Measurements from ENCODE around the gene TLE5.

Gene TLE5

DNA sequence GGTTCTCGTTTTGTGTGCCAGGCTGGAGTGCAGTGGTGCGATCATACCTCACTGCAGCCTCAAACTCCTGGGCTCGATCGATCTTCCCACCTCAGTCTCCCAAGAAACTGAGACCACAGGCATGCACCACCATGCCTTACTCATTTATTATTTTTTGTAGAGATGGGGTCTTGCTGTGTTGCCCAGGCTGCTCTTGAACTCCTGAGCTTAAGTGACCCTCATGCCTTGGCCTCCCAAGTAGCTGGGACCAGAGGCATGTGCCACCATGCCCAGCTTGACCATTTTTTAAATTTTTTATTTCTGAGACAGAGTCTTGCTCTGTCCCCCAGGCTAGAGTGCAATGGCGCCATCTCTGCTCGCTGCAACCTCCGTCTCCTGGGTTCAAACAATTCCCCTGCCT lies 21.7 kb upstream of the TLE5 start:
- Histone ChIP-seq H3K27me3 (ENCODE audit: insufficient read depth, low read length, poor library complexity) (no peaks in the 10 kb centered on the region), H3K27ac (ENCODE audit: low read length) (no peak overlapping the region), H4K20me1 (ENCODE audit: insufficient read depth, low read length) (no peaks in the 10 kb centered on the region), H3K36me3 (ENCODE audit: insufficient read depth, low read length) (no peaks in the 10 kb centered on the region), H3K4me2 (ENCODE audit: insufficient read depth, low read length) (no peak overlapping the region), H3K79me2 (ENCODE audit: insufficient read depth, low read length) (no peaks in the 10 kb centered on the region), H3K9ac (ENCODE audit: low read depth, low read length) (no peak overlapping the region), H3K4me1 (ENCODE audit: insufficient read depth, low read length) (no peaks in the 10 kb centered on the region), H3K4me3 (ENCODE audit: low read depth in 1 of 2, low read length in 2 of 2) (no peak overlapping the region), H3K9me3 (ENCODE audit: insufficient read depth, low read length, severe bottlenecking) (no peaks in the 10 kb centered on the region), H2AFZ (ENCODE audit: low read depth, low read length) (no peak overlapping the region)
- no peak for DNase-seq
- ATAC-seq (ENCODE audit: insufficient read depth, low read depth) = no peak
- no peak for TF ChIP-seq CTCF (IDR thresholded peaks at IDR 0.05; ENCODE audit: borderline replicate concordance, extremely low read depth, low read length, poor library complexity, severe bottlenecking)
- no peak for TF ChIP-seq EZH2 (IDR thresholded peaks at IDR 0.05; ENCODE audit: borderline replicate concordance, low read depth, low read length, severe bottlenecking)

- Histone ChIP-seq H3K79me2 (ENCODE audit: insufficient read depth, low read length) (no peaks in the 10 kb centered on the region), H3K4me3 (ENCODE audit: low read depth in 1 of 2, low read length in 2 of 2) (no peak overlapping the region), H3K27ac (ENCODE audit: low read length) (no peak overlapping the region), H3K9ac (ENCODE audit: low read depth, low read length) (no peak overlapping the region), H4K20me1 (ENCODE audit: insufficient read depth, low read length) (no peaks in the 10 kb centered on the region), H3K9me3 (ENCODE audit: insufficient read depth, low read length, severe bottlenecking) (no peaks in the 10 kb centered on the region), H3K4me2 (ENCODE audit: insufficient read depth, low read length) (no peak overlapping the region), H3K36me3 (ENCODE audit: insufficient read depth, low read length) (no peaks in the 10 kb centered on the region), H3K4me1 (ENCODE audit: insufficient read depth, low read length) (no peaks in the 10 kb centered on the region), H2AFZ (ENCODE audit: low read depth, low read length) (no peak overlapping the region), H3K27me3 (ENCODE audit: insufficient read depth, low read length, poor library complexity) (no peaks in the 10 kb centered on the region)
- ATAC-seq (ENCODE audit: insufficient read depth, low read depth) = no peak
- no peak for DNase-seq
- TF ChIP-seq CTCF (IDR thresholded peaks at IDR 0.05; ENCODE audit: borderline replicate concordance, extremely low read depth, low read length, poor library complexity, severe bottlenecking) (no peak), EZH2 (IDR thresholded peaks at IDR 0.05; ENCODE audit: borderline replicate concordance, low read depth, low read length, severe bottlenecking) (no peak)
These were observed 20.0 kb upstream of the TLE5 start for GRCh38 chr19:3082331-3082730.

DNA sequence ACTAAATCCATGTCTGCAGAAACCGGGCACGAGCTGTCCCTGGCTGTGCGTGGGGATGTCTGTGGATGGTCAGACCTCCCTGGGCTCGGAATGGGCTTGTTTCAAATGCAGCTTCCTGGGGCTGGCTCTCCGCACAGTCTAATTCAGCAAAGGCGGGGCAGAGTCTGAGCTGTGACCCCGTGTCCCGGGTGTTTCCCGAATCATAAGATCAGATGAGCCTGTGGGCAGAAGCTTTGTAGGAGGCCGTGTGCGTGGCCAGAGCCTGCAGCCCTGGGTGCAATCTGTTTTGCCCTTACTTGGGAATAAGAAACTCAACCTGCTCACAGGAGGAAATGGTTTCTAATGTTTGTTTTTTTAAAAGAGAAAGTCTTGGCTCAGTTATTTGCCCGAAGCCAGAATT lies 18.0 kb upstream of the TLE5 start:
- no peak overlapping the region for H3K9ac ChIP-seq (ENCODE audit: low read depth, low read length)
- H4K20me1 ChIP-seq (ENCODE audit: insufficient read depth, low read length) = no peaks in the 10 kb centered on the region
- no peaks in the 10 kb centered on the region for H3K79me2 ChIP-seq (ENCODE audit: insufficient read depth, low read length)

More for the DNA sequence above, 18.0 kb upstream of the TLE5 start:
- ATAC-seq (ENCODE audit: insufficient read depth, low read depth) (no peak), DNase-seq (no peak)
- H3K4me1 ChIP-seq (ENCODE audit: insufficient read depth, low read length) = peaks cover 12% of the 10 kb centered on the region
- no peak for TF ChIP-seq EZH2 (IDR thresholded peaks at IDR 0.05; ENCODE audit: borderline replicate concordance, low read depth, low read length, severe bottlenecking)
- no peak for TF ChIP-seq CTCF (IDR thresholded peaks at IDR 0.05; ENCODE audit: borderline replicate concordance, extremely low read depth, low read length, poor library complexity, severe bottlenecking)
- H2AFZ ChIP-seq (ENCODE audit: low read depth, low read length) = no peak overlapping the region
- no peaks in the 10 kb centered on the region for H3K27me3 ChIP-seq (ENCODE audit: insufficient read depth, low read length, poor library complexity)
- H3K4me3 ChIP-seq (ENCODE audit: low read depth in 1 of 2, low read length in 2 of 2) = no peak overlapping the region
- H3K4me2 ChIP-seq (ENCODE audit: insufficient read depth, low read length) = no peak overlapping the region
- no peak overlapping the region for H3K27ac ChIP-seq (ENCODE audit: low read length)
- H3K9me3 ChIP-seq (ENCODE audit: insufficient read depth, low read length, severe bottlenecking) = no peaks in the 10 kb centered on the region
- H3K36me3 ChIP-seq (ENCODE audit: insufficient read depth, low read length) = no peaks in the 10 kb centered on the region
